Renal cortex interstitium (tissue), 11 donors: ENCODE measurements around the gene NUS1. TPM values are rescaled to one million over a fixed set of nuclear protein-coding genes. Genes with fewer than 3 reads are reported as not detected.
"Not testable (repeated sequence)": the region's sequence is repeated elsewhere in the genome, so short reads cannot be mapped to it uniquely, and the experiment has no call there.

Experiments
- DNase-seq, 11 donors: peaks; one replicate each; pipeline ENCODE4 v3.0.0-alpha.2; 2013; ENCODE audit warnings: low read depth in 9 of 11, low spot score in 4 of 11; ENCODE audit errors: extremely low read depth in 1 of 11
- polyA plus RNA-seq, 3 donors: library from polyadenylated mRNA; unstranded; fragments of 120-200 nt; gene quantifications; one replicate each; pipeline ENCODE4 v1.2.1, GENCODE V29; 2013; ENCODE audit not compliant: insufficient read length in 3 of 3

Gene NUS1
- polyA plus RNA-seq, 3 donors = 50.0 to 61.4 (median 51.6) TPM

- DNase-seq = no peak
Observed at GRCh38 chr6:117685359-117685758, 10.1 kb downstream of the NUS1 start.

- DNase-seq = no peak
Observed at GRCh38 chr6:117687021-117687648, 11.9 kb downstream of the NUS1 start.

- DNase-seq = not testable (repeated sequence)
Observed at GRCh38 chr6:117689584-117689983, 14.3 kb downstream of the NUS1 start.

GRCh38 chr6:117706504-117706903, 31.2 kb downstream of the NUS1 start:
- no peak for DNase-seq

GRCh38 chr6:117706936-117707509, 31.8 kb downstream of the NUS1 start:
- not testable (repeated sequence) for DNase-seq

- no peak for DNase-seq
Observed at GRCh38 chr6:117711369-117711768, 36.1 kb downstream of the NUS1 start.

GRCh38 chr6:117718895-117719294, 43.6 kb downstream of the NUS1 start:
- no peak for DNase-seq

- DNase-seq = not testable (repeated sequence)
Observed at GRCh38 chr6:117721520-117721919, 46.3 kb downstream of the NUS1 start.

- no peak for DNase-seq
Observed at GRCh38 chr6:117728626-117729025, 53.4 kb downstream of the NUS1 start.

GRCh38 chr6:117729613-117730012, 54.3 kb downstream of the NUS1 start:
- DNase-seq = no peak

- DNase-seq = no peak
Observed at GRCh38 chr6:117733341-117733740, 58.1 kb downstream of the NUS1 start.

- DNase-seq = no peak
Observed at GRCh38 chr6:117739869-117740268, 64.6 kb downstream of the NUS1 start.

- no peak for DNase-seq
Observed at GRCh38 chr6:117740605-117741004, 65.3 kb downstream of the NUS1 start.

GRCh38 chr6:117750675-117751074, 75.4 kb downstream of the NUS1 start:
- DNase-seq = not testable (repeated sequence)

Other genes starting within 250 kb of the NUS1 start
- gene ROS1, start 249.5 kb upstream of the NUS1 start, polyA plus RNA-seq = under 1 TPM; 0.08 to 0.14 (median 0.14) TPM
- 10 to 100 TPM; 11.1 to 12.8 (median 11.4) TPM for gene DCBLD1, start 192.8 kb upstream of the NUS1 start, polyA plus RNA-seq
- 10 to 100 TPM; 58.4 to 70.1 (median 59.1) TPM for gene GOPC, start 73.0 kb upstream of the NUS1 start, polyA plus RNA-seq
- gene SLC35F1, start 231.8 kb downstream of the NUS1 start, polyA plus RNA-seq = 1 to 10 TPM; 2.9 to 3.7 (median 3.0) TPM